ENCODE measurements around the gene FCAR.
"Not testable (repeated sequence)": the region's sequence is repeated elsewhere in the genome, so short reads cannot be mapped to it uniquely, and the experiment has no call there.

DNA sequence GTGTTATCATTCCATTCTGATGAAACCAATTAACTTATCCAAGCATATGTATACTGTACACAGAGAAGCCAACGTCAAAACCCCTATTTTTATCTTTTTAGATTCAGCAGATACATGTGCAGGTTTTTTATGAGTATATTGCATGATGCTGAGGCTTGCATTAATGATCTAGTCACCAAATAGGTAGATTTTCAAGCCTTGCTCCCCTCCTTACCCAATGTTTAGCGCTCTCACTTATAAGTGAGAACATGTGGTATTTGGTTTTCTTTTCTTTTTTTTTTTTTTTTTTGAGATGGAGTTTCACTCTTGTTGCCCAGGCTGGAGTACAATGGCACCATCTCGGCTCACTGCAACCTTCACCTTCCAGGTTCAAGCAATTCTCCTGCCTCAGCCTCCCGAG, 30.2 kb downstream of the FCAR start:
- TF ChIP-seq, protein P1, sequence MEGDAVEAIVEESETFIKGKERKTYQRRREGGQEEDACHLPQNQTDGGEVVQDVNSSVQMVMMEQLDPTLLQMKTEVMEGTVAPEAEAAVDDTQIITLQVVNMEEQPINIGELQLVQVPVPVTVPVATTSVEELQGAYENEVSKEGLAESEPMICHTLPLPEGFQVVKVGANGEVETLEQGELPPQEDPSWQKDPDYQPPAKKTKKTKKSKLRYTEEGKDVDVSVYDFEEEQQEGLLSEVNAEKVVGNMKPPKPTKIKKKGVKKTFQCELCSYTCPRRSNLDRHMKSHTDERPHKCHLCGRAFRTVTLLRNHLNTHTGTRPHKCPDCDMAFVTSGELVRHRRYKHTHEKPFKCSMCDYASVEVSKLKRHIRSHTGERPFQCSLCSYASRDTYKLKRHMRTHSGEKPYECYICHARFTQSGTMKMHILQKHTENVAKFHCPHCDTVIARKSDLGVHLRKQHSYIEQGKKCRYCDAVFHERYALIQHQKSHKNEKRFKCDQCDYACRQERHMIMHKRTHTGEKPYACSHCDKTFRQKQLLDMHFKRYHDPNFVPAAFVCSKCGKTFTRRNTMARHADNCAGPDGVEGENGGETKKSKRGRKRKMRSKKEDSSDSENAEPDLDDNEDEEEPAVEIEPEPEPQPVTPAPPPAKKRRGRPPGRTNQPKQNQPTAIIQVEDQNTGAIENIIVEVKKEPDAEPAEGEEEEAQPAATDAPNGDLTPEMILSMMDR (IDR thresholded peaks at IDR 0.05; ENCODE audit: low read depth, low read length, poor library complexity, severe bottlenecking) = not testable (repeated sequence)
- not testable (repeated sequence) for TF ChIP-seq EZH2phosphoT487 (IDR thresholded peaks at IDR 0.05; ENCODE audit: borderline replicate concordance, low read length)

All from DOHH2 (cell line).